ENCODE data around the gene MTRR.

MTRR gene

GRCh38 chr5:7834982-7835381 lies 34.0 kb upstream of the MTRR start:
- H3K27ac ChIP-seq = no peak overlapping the region
- TF ChIP-seq, protein P1, sequence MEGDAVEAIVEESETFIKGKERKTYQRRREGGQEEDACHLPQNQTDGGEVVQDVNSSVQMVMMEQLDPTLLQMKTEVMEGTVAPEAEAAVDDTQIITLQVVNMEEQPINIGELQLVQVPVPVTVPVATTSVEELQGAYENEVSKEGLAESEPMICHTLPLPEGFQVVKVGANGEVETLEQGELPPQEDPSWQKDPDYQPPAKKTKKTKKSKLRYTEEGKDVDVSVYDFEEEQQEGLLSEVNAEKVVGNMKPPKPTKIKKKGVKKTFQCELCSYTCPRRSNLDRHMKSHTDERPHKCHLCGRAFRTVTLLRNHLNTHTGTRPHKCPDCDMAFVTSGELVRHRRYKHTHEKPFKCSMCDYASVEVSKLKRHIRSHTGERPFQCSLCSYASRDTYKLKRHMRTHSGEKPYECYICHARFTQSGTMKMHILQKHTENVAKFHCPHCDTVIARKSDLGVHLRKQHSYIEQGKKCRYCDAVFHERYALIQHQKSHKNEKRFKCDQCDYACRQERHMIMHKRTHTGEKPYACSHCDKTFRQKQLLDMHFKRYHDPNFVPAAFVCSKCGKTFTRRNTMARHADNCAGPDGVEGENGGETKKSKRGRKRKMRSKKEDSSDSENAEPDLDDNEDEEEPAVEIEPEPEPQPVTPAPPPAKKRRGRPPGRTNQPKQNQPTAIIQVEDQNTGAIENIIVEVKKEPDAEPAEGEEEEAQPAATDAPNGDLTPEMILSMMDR (IDR thresholded peaks at IDR 0.05) = no peak
- no peak for TF ChIP-seq ZFX (IDR thresholded peaks at IDR 0.05; ENCODE audit: borderline replicate concordance)

- H3K27ac ChIP-seq = no peak overlapping the region
- TF ChIP-seq ZFX (IDR thresholded peaks at IDR 0.05; ENCODE audit: borderline replicate concordance) = no peak
- TF ChIP-seq, protein P1 (IDR thresholded peaks at IDR 0.05) = no peak
Observed at GRCh38 chr5:7837403-7837802, 31.5 kb upstream of the MTRR start.

DNA sequence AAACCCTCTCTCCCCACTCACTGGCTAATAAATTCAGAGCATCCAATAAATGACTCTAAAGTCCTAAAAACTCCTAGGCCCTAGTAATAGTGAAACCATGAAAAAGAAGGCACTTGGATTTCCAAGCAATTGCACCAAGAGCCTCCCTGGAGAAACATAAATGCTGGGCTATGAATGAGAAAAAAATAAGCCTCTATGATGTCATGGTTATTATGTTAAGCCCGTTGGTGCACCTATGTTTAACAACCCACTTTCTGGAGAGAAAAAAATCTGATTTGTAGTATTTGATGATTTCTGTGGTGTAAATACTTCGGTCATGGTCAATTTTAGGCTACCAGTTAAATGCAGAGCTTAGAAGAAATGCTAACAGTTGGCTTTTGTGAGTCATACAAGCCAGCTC lies 26.4 kb upstream of the MTRR start:
- H3K27ac ChIP-seq = no peak overlapping the region
- TF ChIP-seq, protein P1 (IDR thresholded peaks at IDR 0.05) = no peak
- no peak for TF ChIP-seq ZFX (IDR thresholded peaks at IDR 0.05; ENCODE audit: borderline replicate concordance)

DNA sequence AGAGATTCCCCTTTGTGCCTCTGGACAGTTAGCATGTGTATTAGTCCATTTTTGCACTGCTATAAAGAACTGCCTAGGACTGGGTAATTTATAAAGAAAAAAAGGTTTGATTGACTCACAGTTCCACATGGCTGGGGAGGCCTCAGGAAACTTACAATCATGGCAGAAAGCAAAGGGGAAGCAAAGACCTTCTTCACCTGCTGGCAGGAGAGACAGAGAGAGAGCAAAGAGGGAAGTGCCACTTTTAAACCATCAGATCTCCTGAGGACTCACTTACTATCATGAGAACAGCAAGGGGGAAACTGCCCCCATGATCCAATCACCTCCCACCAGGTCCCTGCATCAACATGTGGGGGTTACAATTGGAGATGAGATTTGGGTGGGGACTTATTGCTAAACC lies 24.0 kb upstream of the MTRR start:
- no peak for TF ChIP-seq ZFX (IDR thresholded peaks at IDR 0.05; ENCODE audit: borderline replicate concordance)
- TF ChIP-seq, protein P1 (IDR thresholded peaks at IDR 0.05) = no peak

GRCh38 chr5:7845557-7845956 lies 23.4 kb upstream of the MTRR start:
- no peak for TF ChIP-seq ZFX (IDR thresholded peaks at IDR 0.05; ENCODE audit: borderline replicate concordance)
- TF ChIP-seq, protein P1 (IDR thresholded peaks at IDR 0.05) = no peak
- no peak overlapping the region for H3K27ac ChIP-seq

More for the DNA sequence above, 24.0 kb upstream of the MTRR start:
- H3K27ac ChIP-seq = no peak overlapping the region

GRCh38 chr5:7846327-7846726 lies 22.6 kb upstream of the MTRR start:
- no peak overlapping the region for H3K27ac ChIP-seq

GRCh38 chr5:7848296-7848695 lies 20.7 kb upstream of the MTRR start:
- H3K27ac ChIP-seq = no peak overlapping the region
- TF ChIP-seq ZFX (IDR thresholded peaks at IDR 0.05; ENCODE audit: borderline replicate concordance) = no peak
- TF ChIP-seq, protein P1 (IDR thresholded peaks at IDR 0.05) = no peak

More at GRCh38 chr5:7846327-7846726, 22.6 kb upstream of the MTRR start:
- TF ChIP-seq ZFX (IDR thresholded peaks at IDR 0.05; ENCODE audit: borderline replicate concordance) = no peak
- TF ChIP-seq, protein P1 (IDR thresholded peaks at IDR 0.05) = no peak
